Lower leg skin (tissue), 4 donors: Measurements from ENCODE around the gene RER1. TPM values are rescaled to one million over a fixed set of nuclear protein-coding genes. Genes with fewer than 3 reads are reported as not detected.

Experiments used
- DNase-seq, 2 donors: peaks; one replicate each; pipeline ENCODE4 v3.0.0-alpha.2; 2019; ENCODE audit warnings: low spot score in 2 of 2
- H3K4me3 ChIP-seq: fragments of 200-600 bp; sonication (generic); 2 replicates; pipeline ENCODE4 v1.5.1; 2017; ENCODE audit warnings: mild to moderate bottlenecking, low read depth; ENCODE audit not compliant: poor library complexity, severe bottlenecking
- POLR2A ChIP-seq, 2 donors: fragments of 450-650 bp; IDR thresholded peaks; one replicate each; pipeline ENCODE4 v1.6.1; 2016 to 2017; ENCODE audit warnings: antibody characterized with exemption in 2 of 2, mild to moderate bottlenecking in 1 of 2, moderate library complexity in 1 of 2
- WGBS, 2 donors: methylation state at CpG; one replicate each; pipeline ENCODE4 v1.1.5; 2018; 5-methylcytosine and 5-hydroxymethylcytosine counted together
- intact Hi-C: fragments of 100-400 bp; cut with DNase I; formaldehyde crosslinking; loops from one replicate; pipeline ENCODE4 v1.15.0; 2023; ENCODE audit warnings: low total_unique reads
- total RNA-seq, 4 donors: library from RNA; depleted of rRNA; stranded (reverse); fragments of >200 nt; gene quantifications; one replicate each; pipeline ENCODE4 v1.1.0, GENCODE V29; 2016
- TF ChIP-seq, protein P1 (sequence below), 3 donors: fragments of 450-650 bp; IDR thresholded peaks; one replicate each; pipeline ENCODE4 v1.5.1; 2016; ENCODE audit warnings: antibody characterized with exemption in 3 of 3, mild to moderate bottlenecking in 3 of 3, moderate library complexity in 2 of 3

Gene RER1
- total RNA-seq, 4 donors from 2014 or later: 67.4 to 114 (median 70.7) TPM

DNA sequence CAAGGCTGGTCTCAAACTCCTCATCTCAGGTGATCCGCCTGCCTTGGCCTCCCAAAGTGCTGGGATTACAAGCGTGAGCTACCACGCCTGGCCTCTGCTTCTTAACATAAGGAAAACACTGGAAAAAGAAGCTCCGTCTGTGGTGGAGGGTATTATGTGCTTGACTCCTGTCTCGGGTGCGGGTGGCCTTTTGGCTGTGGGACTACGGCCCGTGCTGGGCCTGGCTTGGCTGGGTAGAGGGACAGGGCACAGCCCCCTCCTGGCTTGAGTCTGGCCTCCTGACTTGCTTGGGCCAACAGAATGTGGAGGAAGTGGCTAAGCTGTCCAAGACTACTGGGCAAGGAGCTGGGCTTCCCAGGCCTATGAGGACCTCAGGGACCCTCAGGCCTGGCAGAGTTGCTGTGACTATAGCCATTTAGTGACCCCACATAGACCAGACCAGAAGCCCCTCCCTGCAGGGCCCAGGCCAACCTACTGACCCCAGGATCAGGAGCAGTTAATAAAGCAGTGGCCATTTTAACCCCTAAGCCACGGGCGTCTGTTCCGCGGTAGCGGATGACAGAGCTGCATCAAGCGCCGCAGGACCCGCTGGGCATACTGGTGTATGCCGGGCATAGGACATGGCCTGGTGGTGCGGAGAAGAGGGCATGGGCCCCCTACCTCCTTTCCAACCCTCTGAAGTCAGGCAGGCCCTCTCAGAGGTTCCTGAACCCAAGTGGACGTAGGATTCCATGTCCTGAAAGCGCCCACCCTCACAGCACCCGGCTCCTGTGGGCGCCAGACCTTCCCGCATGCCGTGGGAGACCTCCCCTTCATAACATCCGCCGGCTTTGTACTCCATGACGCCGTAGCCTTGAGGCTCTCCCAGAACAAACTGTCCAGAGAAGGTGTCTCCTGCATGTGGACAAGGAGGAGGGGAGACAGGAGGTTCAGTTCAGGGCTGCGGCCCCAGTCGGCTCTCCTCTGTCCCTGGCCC is 4.7 kb upstream of the RER1 start:
- TF ChIP-seq, protein P1, sequence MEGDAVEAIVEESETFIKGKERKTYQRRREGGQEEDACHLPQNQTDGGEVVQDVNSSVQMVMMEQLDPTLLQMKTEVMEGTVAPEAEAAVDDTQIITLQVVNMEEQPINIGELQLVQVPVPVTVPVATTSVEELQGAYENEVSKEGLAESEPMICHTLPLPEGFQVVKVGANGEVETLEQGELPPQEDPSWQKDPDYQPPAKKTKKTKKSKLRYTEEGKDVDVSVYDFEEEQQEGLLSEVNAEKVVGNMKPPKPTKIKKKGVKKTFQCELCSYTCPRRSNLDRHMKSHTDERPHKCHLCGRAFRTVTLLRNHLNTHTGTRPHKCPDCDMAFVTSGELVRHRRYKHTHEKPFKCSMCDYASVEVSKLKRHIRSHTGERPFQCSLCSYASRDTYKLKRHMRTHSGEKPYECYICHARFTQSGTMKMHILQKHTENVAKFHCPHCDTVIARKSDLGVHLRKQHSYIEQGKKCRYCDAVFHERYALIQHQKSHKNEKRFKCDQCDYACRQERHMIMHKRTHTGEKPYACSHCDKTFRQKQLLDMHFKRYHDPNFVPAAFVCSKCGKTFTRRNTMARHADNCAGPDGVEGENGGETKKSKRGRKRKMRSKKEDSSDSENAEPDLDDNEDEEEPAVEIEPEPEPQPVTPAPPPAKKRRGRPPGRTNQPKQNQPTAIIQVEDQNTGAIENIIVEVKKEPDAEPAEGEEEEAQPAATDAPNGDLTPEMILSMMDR (IDR thresholded peaks at IDR 0.05): no peak
- intact Hi-C loops: no loop called here
- peak in 1 of 2 donors; percentile 76 for DNase-seq
- no peak overlapping the region for H3K4me3 ChIP-seq
- 95 to 96% methylated on average over 27 to 30 of the region's 30 CpGs for WGBS, 2 donors

DNA sequence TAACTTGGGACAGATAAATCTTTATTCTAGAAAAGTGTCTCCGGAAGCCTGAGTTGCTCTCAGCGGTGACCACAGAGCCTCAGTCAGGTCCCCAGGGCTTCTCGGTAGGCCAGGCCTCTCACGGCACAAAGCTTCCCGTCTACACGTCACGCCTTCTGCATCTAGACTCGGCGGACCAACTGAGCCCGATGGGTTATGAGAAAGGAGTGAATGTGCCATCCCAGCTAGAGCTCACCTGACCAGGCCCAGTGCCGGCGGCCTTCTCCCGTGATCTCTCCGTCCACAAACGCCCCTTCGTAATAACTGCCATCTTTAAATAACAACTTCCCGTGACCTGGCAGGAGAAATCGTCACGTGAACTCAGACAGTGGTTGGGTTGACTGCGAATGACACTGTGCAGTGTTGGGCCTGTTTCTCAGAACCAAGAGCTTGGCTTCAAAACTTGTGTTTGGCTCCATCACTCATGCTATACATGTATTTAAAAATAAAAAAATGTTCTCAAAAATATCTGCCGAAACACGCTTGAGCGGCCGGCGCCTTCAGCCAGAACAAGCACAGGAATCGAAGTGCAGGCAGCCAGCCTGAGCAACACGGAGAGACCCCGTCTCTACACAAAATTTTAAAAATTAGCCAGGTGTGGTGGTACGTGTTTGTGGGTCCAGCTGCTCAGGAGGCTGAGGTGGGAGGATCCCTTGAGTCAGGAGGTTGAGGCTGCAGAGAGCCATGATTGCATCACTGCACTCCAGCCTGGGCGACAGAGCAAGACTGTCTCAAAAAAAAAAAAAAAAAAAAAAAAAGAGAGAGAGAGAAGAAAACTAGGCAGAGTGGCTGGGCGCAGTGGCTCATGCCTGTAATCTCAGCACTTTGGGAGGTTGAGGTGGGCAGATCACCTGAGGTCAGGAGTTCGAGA is 3.4 kb upstream of the RER1 start:
- intact Hi-C loops: no loop called here
- DNase-seq: peak in 1 of 2 donors; percentile 81
- 94 to 95% methylated on average over 32 of the region's 32 CpGs for WGBS, 2 donors
- H3K4me3 ChIP-seq: no peak overlapping the region
- TF ChIP-seq, protein P1 (IDR thresholded peaks at IDR 0.05): no peak
- TF ChIP-seq POLR2A (IDR thresholded peaks at IDR 0.05): no peak

DNA sequence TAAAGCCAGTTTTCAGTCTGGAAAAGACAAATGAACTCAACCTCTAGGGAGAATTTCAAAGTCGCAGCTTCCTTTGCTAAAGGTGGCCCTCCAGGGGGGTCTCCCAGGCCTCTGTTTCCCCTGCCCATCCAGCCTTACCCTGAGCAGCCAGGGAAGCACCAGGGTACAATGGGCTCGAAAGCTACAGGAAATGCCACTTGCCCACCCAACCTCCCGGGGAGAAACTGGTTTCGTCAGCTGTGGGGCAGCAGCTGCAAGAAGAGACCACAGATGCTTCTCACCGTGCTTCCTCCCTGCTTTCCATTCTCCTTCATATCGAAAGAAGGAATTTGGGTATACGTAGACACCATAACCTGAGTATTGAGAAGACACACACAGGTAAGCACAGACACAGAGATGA is 2.0 kb upstream of the RER1 start:
- intact Hi-C loops: no loop called here
- WGBS, 2 donors: 84 to 91% methylated on average over 7 of the region's 7 CpGs
- TF ChIP-seq, protein P1 (IDR thresholded peaks at IDR 0.05): no peak
- no peak for TF ChIP-seq POLR2A (IDR thresholded peaks at IDR 0.05)

DNA sequence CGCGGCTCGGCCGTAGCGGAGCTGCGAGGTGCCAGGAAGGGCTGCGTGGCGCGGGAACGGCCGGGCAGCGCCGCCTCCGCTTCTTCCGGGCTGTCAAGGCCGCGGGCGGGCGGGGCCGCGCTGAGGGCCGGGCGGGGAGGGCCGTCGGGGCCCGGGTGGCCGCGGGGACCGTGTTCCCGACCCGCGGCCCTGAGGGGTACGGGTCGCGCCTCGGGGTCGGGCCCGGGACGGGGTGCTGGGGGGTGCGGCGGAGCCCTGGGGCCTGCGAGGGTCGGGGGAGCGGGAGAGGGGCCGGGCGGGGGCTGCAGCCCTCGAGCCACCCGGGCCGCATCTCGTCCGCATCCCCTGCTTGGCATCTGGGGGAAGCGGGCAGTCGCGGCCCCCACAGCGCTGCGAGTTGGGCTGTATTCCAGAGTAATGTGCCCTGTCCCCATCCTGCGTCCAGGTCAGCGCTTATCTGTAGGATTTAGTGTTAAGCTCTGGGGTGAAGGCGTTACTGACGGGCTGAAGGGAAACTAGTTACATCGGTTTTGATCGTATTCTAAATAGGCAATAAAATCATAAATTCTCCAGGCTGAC is 379 bp downstream of the RER1 start:
- WGBS, 2 donors: 0 to 1% methylated on average over 22 to 46 of the region's 62 CpGs
- H3K4me3 ChIP-seq: peak overlapping the region; percentile 77
- intact Hi-C loops: no loop called here
- no peak for DNase-seq
- TF ChIP-seq, protein P1 (IDR thresholded peaks at IDR 0.05): no peak
- TF ChIP-seq POLR2A (IDR thresholded peaks at IDR 0.05): no peak

More for the DNA sequence above, 2.0 kb upstream of the RER1 start:
- DNase-seq: no peak
- H3K4me3 ChIP-seq: no peak overlapping the region

DNA sequence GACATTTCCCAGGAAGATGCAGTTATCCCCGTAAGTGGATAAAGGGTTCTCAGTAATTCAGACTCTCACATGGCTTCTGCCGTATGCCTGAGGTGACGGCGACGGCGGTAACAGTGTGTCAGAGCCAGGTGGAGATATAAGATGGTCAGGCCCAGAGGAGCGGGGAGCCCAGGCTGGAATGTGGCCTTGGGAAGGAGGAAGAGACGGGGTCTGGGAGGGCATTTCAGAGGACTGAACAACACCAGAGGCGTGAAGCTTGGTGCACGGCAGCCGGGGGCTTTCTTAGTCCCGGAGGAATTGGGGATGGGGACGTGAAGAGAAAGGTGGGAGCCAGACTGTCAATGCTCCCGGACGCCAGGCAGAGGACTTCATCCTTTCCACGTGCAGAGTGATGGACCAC is 1.0 kb downstream of the RER1 start:
- TF ChIP-seq, protein P1 (IDR thresholded peaks at IDR 0.05): no peak
- no peak for TF ChIP-seq POLR2A (IDR thresholded peaks at IDR 0.05)
- intact Hi-C loops: no loop called here
- no peak for DNase-seq
- WGBS, 2 donors: 37 to 46% methylated on average over 16 of the region's 16 CpGs
- no peak overlapping the region for H3K4me3 ChIP-seq
